ENCODE data around the gene KLK3. TPM values are rescaled to one million over a fixed set of nuclear protein-coding genes. Genes with fewer than 3 reads are reported as not detected.

Gene KLK3
- total and polyA plus RNA-seq, 2 of the 4 experiments (the other 2 are of a cell fraction) = not detected

DNA sequence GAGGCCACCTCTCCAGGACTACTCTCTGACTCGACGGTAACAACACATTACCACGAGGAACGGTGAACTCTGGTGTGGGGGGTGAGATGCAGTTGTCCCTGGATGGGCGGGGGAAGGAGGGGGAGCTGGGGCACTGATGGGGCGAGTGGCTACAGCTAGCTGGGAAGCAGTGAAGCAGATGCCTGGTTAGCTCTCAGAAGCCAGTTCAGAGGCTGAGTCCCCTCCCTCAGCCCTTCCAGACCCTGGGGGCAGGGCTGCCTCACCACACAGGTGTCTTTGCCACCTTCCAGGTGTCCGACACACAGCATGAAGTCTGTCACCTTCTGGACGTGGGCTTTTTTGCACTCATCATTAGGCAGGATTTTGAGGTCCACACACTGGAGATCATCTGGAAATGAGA is 35.1 kb upstream of the KLK3 start:
- Histone ChIP-seq H4K91ac (ENCODE audit: insufficient read depth, low read depth, low read length) (no peak overlapping the region), H3K4ac (ENCODE audit: low read depth, low read length) (no peak overlapping the region), H3K14ac (replicated peaks; ENCODE audit: low read depth, low read length) (no peak overlapping the region), H3K4me1 (ENCODE audit: control insufficient read depth, insufficient read depth, low read length) (no peaks in the 10 kb centered on the region), H4K20me1 (ENCODE audit: insufficient read depth, low read length) (no peaks in the 10 kb centered on the region), H3K4me2 (ENCODE audit: low read depth, low read length) (no peak overlapping the region), H3K9ac (ENCODE audit: low read depth, low read length) (no peak overlapping the region), H2BK5ac (ENCODE audit: low read depth, low read length, poor library complexity, severe bottlenecking) (no peak overlapping the region), H3K18ac (ENCODE audit: low read depth, low read length) (no peak overlapping the region), H3K36me3 (ENCODE audit: control insufficient read depth, insufficient read depth, low read length) (no peaks in the 10 kb centered on the region), H3K56ac (ENCODE audit: extremely low read depth, insufficient read depth, low read length) (no peak overlapping the region), H2AK5ac (ENCODE audit: low read depth, low read length) (no peak overlapping the region), H3K79me1 (ENCODE audit: low read depth in 1 of 2, low read length in 2 of 2) (no peaks in the 10 kb centered on the region), H2BK20ac (ENCODE audit: low read depth, low read length) (no peak overlapping the region), H2BK15ac (ENCODE audit: low read depth, low read length) (no peak overlapping the region), H3K9me1 (ENCODE audit: insufficient read depth, low read length) (no peaks in the 10 kb centered on the region), H3K4me3 (ENCODE audit: insufficient read depth, low read depth, low read length) (no peak overlapping the region), H2BK120ac (ENCODE audit: low read depth, low read length) (no peak overlapping the region), H2AFZ (replicated peaks; ENCODE audit: low read length, poor library complexity) (no peak overlapping the region), H3K23ac (ENCODE audit: low read depth, low read length) (no peak overlapping the region), H2AK9ac (replicated peaks; ENCODE audit: low read depth, low read length, poor library complexity) (no peak overlapping the region), H4K5ac (ENCODE audit: low read depth, low read length) (no peak overlapping the region), H3K27ac (ENCODE audit: insufficient read depth, low read length) (no peak overlapping the region), H4K8ac (ENCODE audit: low read depth in 2 of 2, low read length in 2 of 2) (no peak overlapping the region), H3K9me3 (ENCODE audit: control insufficient read depth, insufficient read depth, low read length) (no peaks in the 10 kb centered on the region), H3K27me3 (ENCODE audit: control insufficient read depth, insufficient read depth, low read length) (peaks cover 45% of the 10 kb centered on the region)
- ChIA-PET POLR2A (ENCODE audit: unreplicated experiment) (no interaction called here), CTCF (no interaction called here)
- dilution Hi-C loops (cut with HindIII; ENCODE audit: low sequenced_read_pairs, unreplicated experiment) (no loop called here), in situ Hi-C loops (cut with MboI; ENCODE audit: low sequenced_read_pairs) (no loop called here), intact Hi-C loops (cut with micrococcal nuclease) (no loop called here)
- ATAC-seq (ENCODE audit: low read depth) = no peak
- WGBS, 2 experiments (ENCODE audit: extremely low coverage in 2 of 2, insufficient read length in 1 of 2) = 20% methylated on average over 2 of the region's 8 CpGs; no CpG with 5 or more reads in 1 of the 2 experiments
- DNase-seq = no peak
- BruUV-seq (replicated peaks) = no TSS peak
- TF ChIP-seq MAFK (IDR thresholded peaks at IDR 0.05; ENCODE audit: low read depth, low read length) (no peak), MAZ (IDR thresholded peaks at IDR 0.05; ENCODE audit: borderline replicate concordance, low read depth, low read length) (no peak), CHD1 (IDR thresholded peaks at IDR 0.05; ENCODE audit: low read depth, low read length) (no peak), RAD21 (IDR thresholded peaks at IDR 0.05; ENCODE audit: low read length) (no peak), NFE2L2 (IDR thresholded peaks at IDR 0.05; ENCODE audit: low read depth, low read length) (no peak), BHLHE40 (IDR thresholded peaks at IDR 0.05; ENCODE audit: low read depth, low read length) (no peak), RCOR1 (IDR thresholded peaks at IDR 0.05; ENCODE audit: insufficient replicate concordance, low read length) (no peak), MXI1 (IDR thresholded peaks at IDR 0.05; ENCODE audit: borderline replicate concordance, low read depth, low read length) (no peak), SMC3 (IDR thresholded peaks at IDR 0.05; ENCODE audit: low read depth, low read length) (no peak), FOS (IDR thresholded peaks at IDR 0.05; ENCODE audit: low read depth, low read length) (no peak)
- TF ChIP-seq, protein P1, sequence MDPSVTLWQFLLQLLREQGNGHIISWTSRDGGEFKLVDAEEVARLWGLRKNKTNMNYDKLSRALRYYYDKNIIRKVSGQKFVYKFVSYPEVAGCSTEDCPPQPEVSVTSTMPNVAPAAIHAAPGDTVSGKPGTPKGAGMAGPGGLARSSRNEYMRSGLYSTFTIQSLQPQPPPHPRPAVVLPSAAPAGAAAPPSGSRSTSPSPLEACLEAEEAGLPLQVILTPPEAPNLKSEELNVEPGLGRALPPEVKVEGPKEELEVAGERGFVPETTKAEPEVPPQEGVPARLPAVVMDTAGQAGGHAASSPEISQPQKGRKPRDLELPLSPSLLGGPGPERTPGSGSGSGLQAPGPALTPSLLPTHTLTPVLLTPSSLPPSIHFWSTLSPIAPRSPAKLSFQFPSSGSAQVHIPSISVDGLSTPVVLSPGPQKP (IDR thresholded peaks at IDR 0.05; ENCODE audit: borderline replicate concordance, low read depth, low read length) = no peak
- TF ChIP-seq, protein P2, sequence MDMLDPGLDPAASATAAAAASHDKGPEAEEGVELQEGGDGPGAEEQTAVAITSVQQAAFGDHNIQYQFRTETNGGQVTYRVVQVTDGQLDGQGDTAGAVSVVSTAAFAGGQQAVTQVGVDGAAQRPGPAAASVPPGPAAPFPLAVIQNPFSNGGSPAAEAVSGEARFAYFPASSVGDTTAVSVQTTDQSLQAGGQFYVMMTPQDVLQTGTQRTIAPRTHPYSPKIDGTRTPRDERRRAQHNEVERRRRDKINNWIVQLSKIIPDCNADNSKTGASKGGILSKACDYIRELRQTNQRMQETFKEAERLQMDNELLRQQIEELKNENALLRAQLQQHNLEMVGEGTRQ (IDR thresholded peaks at IDR 0.05; ENCODE audit: low read depth, low read length) = no peak
- TF ChIP-seq, protein P3, sequence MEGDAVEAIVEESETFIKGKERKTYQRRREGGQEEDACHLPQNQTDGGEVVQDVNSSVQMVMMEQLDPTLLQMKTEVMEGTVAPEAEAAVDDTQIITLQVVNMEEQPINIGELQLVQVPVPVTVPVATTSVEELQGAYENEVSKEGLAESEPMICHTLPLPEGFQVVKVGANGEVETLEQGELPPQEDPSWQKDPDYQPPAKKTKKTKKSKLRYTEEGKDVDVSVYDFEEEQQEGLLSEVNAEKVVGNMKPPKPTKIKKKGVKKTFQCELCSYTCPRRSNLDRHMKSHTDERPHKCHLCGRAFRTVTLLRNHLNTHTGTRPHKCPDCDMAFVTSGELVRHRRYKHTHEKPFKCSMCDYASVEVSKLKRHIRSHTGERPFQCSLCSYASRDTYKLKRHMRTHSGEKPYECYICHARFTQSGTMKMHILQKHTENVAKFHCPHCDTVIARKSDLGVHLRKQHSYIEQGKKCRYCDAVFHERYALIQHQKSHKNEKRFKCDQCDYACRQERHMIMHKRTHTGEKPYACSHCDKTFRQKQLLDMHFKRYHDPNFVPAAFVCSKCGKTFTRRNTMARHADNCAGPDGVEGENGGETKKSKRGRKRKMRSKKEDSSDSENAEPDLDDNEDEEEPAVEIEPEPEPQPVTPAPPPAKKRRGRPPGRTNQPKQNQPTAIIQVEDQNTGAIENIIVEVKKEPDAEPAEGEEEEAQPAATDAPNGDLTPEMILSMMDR (conservative IDR thresholded peaks at IDR 0.05; ENCODE audit: low read depth, low read length) = no peak
